Measurements from ENCODE around the gene MLPH.

Gene MLPH

GRCh38 chr2:237525559-237526157, 38.6 kb downstream of the MLPH start:
- no peak for TF ChIP-seq CTCF (IDR thresholded peaks at IDR 0.05; ENCODE audit: low read depth, low read length, poor library complexity, severe bottlenecking)
- TF ChIP-seq EZH2phosphoT487 (IDR thresholded peaks at IDR 0.05; ENCODE audit: borderline replicate concordance, low read length): no peak
- H3K27ac ChIP-seq (ENCODE audit: low read depth, low read length): no peak overlapping the region
- no peaks in the 10 kb centered on the region for H3K9me3 ChIP-seq (ENCODE audit: control insufficient read depth, insufficient read depth, low read length)
- H3K4me3 ChIP-seq (ENCODE audit: low read length): no peak overlapping the region
- peaks cover 17% of the 10 kb centered on the region for H3K4me1 ChIP-seq (ENCODE audit: control insufficient read depth, low read length)
- H4K20me1 ChIP-seq (ENCODE audit: control insufficient read depth, insufficient read depth, low read depth, low read length): no peaks in the 10 kb centered on the region
- no peaks in the 10 kb centered on the region for H3K9me2 ChIP-seq (replicated peaks; ENCODE audit: control insufficient read depth, low read length)
- no peaks in the 10 kb centered on the region for H3K36me3 ChIP-seq (ENCODE audit: control insufficient read depth, low read length)
- no peaks in the 10 kb centered on the region for H3K27me3 ChIP-seq (ENCODE audit: control insufficient read depth, low read length)
- H3K4me2 ChIP-seq (ENCODE audit: low read length): no peak overlapping the region
- no peaks in the 10 kb centered on the region for H3K79me2 ChIP-seq (ENCODE audit: control insufficient read depth, low read length)
- no peaks in the 10 kb centered on the region for H3F3A ChIP-seq (ENCODE audit: control insufficient read depth, insufficient read depth)

DNA sequence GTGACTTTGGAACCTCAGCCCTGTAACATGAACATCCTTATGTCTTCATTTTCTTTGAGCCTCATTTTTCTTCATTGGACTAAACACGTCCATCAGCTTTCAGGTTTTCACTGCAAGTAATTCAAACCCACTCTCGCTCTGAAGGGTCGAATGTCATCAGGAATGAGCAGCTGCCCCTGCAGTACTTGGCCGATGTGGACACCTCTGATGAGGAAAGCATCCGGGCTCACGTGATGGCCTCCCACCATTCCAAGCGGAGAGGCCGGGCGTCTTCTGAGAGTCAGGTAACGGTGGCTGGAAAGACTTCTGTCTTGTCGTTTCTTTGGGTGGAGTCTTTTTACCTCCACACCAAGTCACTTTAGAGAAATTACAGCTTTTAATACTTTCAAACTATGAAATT, 40.2 kb downstream of the MLPH start:
- Histone ChIP-seq H3K36me3 (ENCODE audit: control insufficient read depth, low read length) (no peaks in the 10 kb centered on the region), H3K27me3 (ENCODE audit: control insufficient read depth, low read length) (no peaks in the 10 kb centered on the region), H3K4me3 (ENCODE audit: low read length) (no peak overlapping the region), H3K79me2 (ENCODE audit: control insufficient read depth, low read length) (no peaks in the 10 kb centered on the region), H3F3A (ENCODE audit: control insufficient read depth, insufficient read depth) (no peaks in the 10 kb centered on the region), H3K27ac (ENCODE audit: low read depth, low read length) (no peak overlapping the region), H3K4me1 (ENCODE audit: control insufficient read depth, low read length) (peaks cover 25% of the 10 kb centered on the region), H3K4me2 (ENCODE audit: low read length) (no peak overlapping the region), H4K20me1 (ENCODE audit: control insufficient read depth, insufficient read depth, low read depth, low read length) (no peaks in the 10 kb centered on the region), H3K9me2 (replicated peaks; ENCODE audit: control insufficient read depth, low read length) (no peaks in the 10 kb centered on the region), H3K9me3 (ENCODE audit: control insufficient read depth, insufficient read depth, low read length) (no peaks in the 10 kb centered on the region)
- no peak for TF ChIP-seq EZH2phosphoT487 (IDR thresholded peaks at IDR 0.05; ENCODE audit: borderline replicate concordance, low read length)
- no peak for TF ChIP-seq CTCF (IDR thresholded peaks at IDR 0.05; ENCODE audit: low read depth, low read length, poor library complexity, severe bottlenecking)

DNA sequence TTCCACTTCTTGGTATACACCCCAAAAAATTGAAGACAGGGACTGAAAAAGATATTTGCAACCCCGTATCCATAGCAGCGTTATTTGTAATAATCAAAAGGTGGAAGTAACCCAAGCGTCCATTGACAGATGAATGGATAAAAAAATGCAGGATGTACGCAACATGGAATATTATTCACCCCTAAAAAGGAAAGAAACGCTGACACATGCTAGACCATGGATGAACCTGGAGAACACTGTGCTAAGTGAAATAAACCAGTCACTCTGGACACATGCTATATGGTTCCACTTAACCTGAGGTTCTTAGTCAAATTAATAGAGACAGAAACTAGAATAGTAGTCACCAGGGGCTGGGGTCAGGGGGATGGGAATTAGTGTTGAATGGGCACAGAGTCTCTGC, 40.7 kb downstream of the MLPH start:
- no peak overlapping the region for H3K4me3 ChIP-seq (ENCODE audit: low read length)
- no peak for TF ChIP-seq CTCF (IDR thresholded peaks at IDR 0.05; ENCODE audit: low read depth, low read length, poor library complexity, severe bottlenecking)
- TF ChIP-seq EZH2phosphoT487 (IDR thresholded peaks at IDR 0.05; ENCODE audit: borderline replicate concordance, low read length): no peak
- no peak overlapping the region for H3K4me2 ChIP-seq (ENCODE audit: low read length)
- no peaks in the 10 kb centered on the region for H3K9me2 ChIP-seq (replicated peaks; ENCODE audit: control insufficient read depth, low read length)
- H3K36me3 ChIP-seq (ENCODE audit: control insufficient read depth, low read length): no peaks in the 10 kb centered on the region
- no peaks in the 10 kb centered on the region for H3K27me3 ChIP-seq (ENCODE audit: control insufficient read depth, low read length)
- H3K9me3 ChIP-seq (ENCODE audit: control insufficient read depth, insufficient read depth, low read length): no peaks in the 10 kb centered on the region
- H3F3A ChIP-seq (ENCODE audit: control insufficient read depth, insufficient read depth): no peaks in the 10 kb centered on the region
- H3K4me1 ChIP-seq (ENCODE audit: control insufficient read depth, low read length): peaks cover 25% of the 10 kb centered on the region
- no peaks in the 10 kb centered on the region for H3K79me2 ChIP-seq (ENCODE audit: control insufficient read depth, low read length)
- H3K27ac ChIP-seq (ENCODE audit: low read depth, low read length): no peak overlapping the region
- no peaks in the 10 kb centered on the region for H4K20me1 ChIP-seq (ENCODE audit: control insufficient read depth, insufficient read depth, low read depth, low read length)
